Liver (tissue), 9 donors: ENCODE measurements around the gene KDM1B. TPM values are rescaled to one million over a fixed set of nuclear protein-coding genes. Genes with fewer than 3 reads are reported as not detected.

Source experiments
- DNase-seq: peaks from one replicate; pipeline ENCODE4 v3.0.0-alpha.2; 2017; ENCODE audit warnings: low spot score
- H3K27ac ChIP-seq, 2 donors: one replicate each; pipeline ENCODE4 v1.7.0; 2013; ENCODE audit warnings: inconsistent platforms in 2 of 2, low read length in 2 of 2, control low read depth in 1 of 2, low read depth in 1 of 2, mild to moderate bottlenecking in 1 of 2
- H3K27me3 ChIP-seq, 4 donors: one replicate each; pipeline versions ENCODE4 v1.6.1 to v1.7.0; 2013; ENCODE audit warnings: low read length in 3 of 4, inconsistent platforms in 1 of 4, mild to moderate bottlenecking in 1 of 4, moderate library complexity in 1 of 4; ENCODE audit not compliant: control insufficient read depth in 4 of 4, insufficient read depth in 4 of 4
- H3K36me3 ChIP-seq, 4 donors: one replicate each; pipeline versions ENCODE4 v1.6.1 to v1.7.0; 2013; ENCODE audit warnings: low read length in 3 of 4, mild to moderate bottlenecking in 3 of 4, low read depth in 1 of 4, moderate library complexity in 1 of 4; ENCODE audit not compliant: control insufficient read depth in 4 of 4, insufficient read depth in 3 of 4
- H3K4me1 ChIP-seq, 4 donors: one replicate each; pipeline versions ENCODE4 v1.6.1 to v1.7.0; 2013; ENCODE audit warnings: low read length in 3 of 4, mild to moderate bottlenecking in 3 of 4, moderate library complexity in 1 of 4; ENCODE audit not compliant: control insufficient read depth in 4 of 4, insufficient read depth in 4 of 4
- H3K4me3 ChIP-seq, 3 donors: one replicate each; pipeline versions ENCODE4 v1.6.1 to v1.7.0; 2013; ENCODE audit warnings: low read length in 3 of 3, control low read depth in 1 of 3, low read depth in 1 of 3, mild to moderate bottlenecking in 1 of 3
- H3K9ac ChIP-seq, 2 donors: one replicate each; pipeline ENCODE4 v1.7.0; 2013; ENCODE audit warnings: low read length in 2 of 2, mild to moderate bottlenecking in 2 of 2, moderate library complexity in 2 of 2, control low read depth in 1 of 2, low read depth in 1 of 2
- H3K9me3 ChIP-seq, 4 donors: one replicate each; pipeline versions ENCODE4 v1.6.1 to v1.7.0; 2013; ENCODE audit warnings: low read length in 3 of 4; ENCODE audit not compliant: control insufficient read depth in 4 of 4
- ATF3 ChIP-seq: IDR thresholded peaks from 2 replicates; pipeline ENCODE4 v1.6.1; 2016; ENCODE audit warnings: antibody characterized with exemption
- EGR1 ChIP-seq, 2 donors: IDR thresholded peaks; 2 replicates each; pipeline ENCODE4 v1.6.1; 2016 to 2018; ENCODE audit warnings: antibody characterized with exemption in 2 of 2, low read depth in 2 of 2
- FOXA1 ChIP-seq: IDR thresholded peaks from 2 replicates; pipeline ENCODE4 v1.6.1; 2016; ENCODE audit warnings: antibody characterized with exemption
- FOXA2 ChIP-seq: IDR thresholded peaks from 2 replicates; pipeline ENCODE4 v1.6.1; 2016; ENCODE audit warnings: antibody characterized with exemption
- GABPA ChIP-seq, 2 donors: IDR thresholded peaks in 1 of 2; conservative IDR thresholded peaks in 1 of 2; 2 replicates each; pipeline ENCODE4 v1.6.1; 2016; ENCODE audit warnings: antibody characterized with exemption in 2 of 2, mild to moderate bottlenecking in 1 of 2, moderate library complexity in 1 of 2
- HNF4A ChIP-seq, 2 donors: conservative IDR thresholded peaks; 2 replicates each; pipeline ENCODE4 v1.6.1; 2016; ENCODE audit warnings: antibody characterized with exemption in 2 of 2, mild to moderate bottlenecking in 2 of 2
- HNF4G ChIP-seq: IDR thresholded peaks from 2 replicates; pipeline ENCODE4 v1.6.1; 2016; ENCODE audit warnings: antibody characterized with exemption
- JUND ChIP-seq, 2 donors: IDR thresholded peaks; 2 replicates each; pipeline ENCODE4 v1.6.1; 2016; ENCODE audit warnings: antibody characterized with exemption in 2 of 2
- MAX ChIP-seq: IDR thresholded peaks from 2 replicates; pipeline ENCODE4 v1.6.1; 2016; ENCODE audit warnings: antibody characterized with exemption
- NR2F2 ChIP-seq: IDR thresholded peaks from 2 replicates; pipeline ENCODE4 v1.6.1; 2016; ENCODE audit warnings: antibody characterized with exemption
- RAD21 ChIP-seq, 2 donors: IDR thresholded peaks; 2 replicates each; pipeline ENCODE4 v1.6.1; 2016; ENCODE audit warnings: antibody characterized with exemption in 2 of 2, mild to moderate bottlenecking in 2 of 2
- REST ChIP-seq: IDR thresholded peaks from 2 replicates; pipeline ENCODE4 v1.6.1; 2016; ENCODE audit warnings: antibody characterized with exemption, mild to moderate bottlenecking
- RXRA ChIP-seq, 2 donors: IDR thresholded peaks; 2 replicates each; pipeline ENCODE4 v1.6.1; 2017 to 2018; ENCODE audit warnings: antibody characterized with exemption in 2 of 2, mild to moderate bottlenecking in 1 of 2
- SP1 ChIP-seq: IDR thresholded peaks from 2 replicates; pipeline ENCODE4 v1.6.1; 2018; ENCODE audit warnings: antibody characterized with exemption, mild to moderate bottlenecking
- YY1 ChIP-seq: IDR thresholded peaks from 2 replicates; pipeline ENCODE4 v1.6.1; 2016; ENCODE audit warnings: antibody characterized with exemption, mild to moderate bottlenecking
- WGBS: extraction: QIAGEN DNeasy Blood & Tissue Kit; methylation state at CpG from one replicate; pipeline ENCODE4 v1.1.7; 2013; 5-methylcytosine and 5-hydroxymethylcytosine counted together
- polyA plus RNA-seq, 2 donors: library from polyadenylated mRNA; stranded (reverse) in 1 of 2; unstranded in 1 of 2; fragments of 200-250 nt in 1 of 2; fragments of >200 nt in 1 of 2; fragmentation: Nextera tagmentation in 1 of 2; extraction: Ambion mirVana in 1 of 2; gene quantifications; one replicate each; pipeline versions ENCODE4 v1.2.1 to v1.2.3, GENCODE V29; 2013 to 2015
- total RNA-seq, 2 donors: library from RNA; depleted of rRNA; stranded (reverse); fragments of >200 nt; gene quantifications; one replicate each; pipeline ENCODE4 v1.2.3, GENCODE V29; 2014
- TF ChIP-seq, protein P1 (sequence below): IDR thresholded peaks from 2 replicates; pipeline ENCODE4 v1.6.1; 2016; ENCODE audit warnings: antibody characterized with exemption
- TF ChIP-seq, protein P2 (sequence below): fragments of 150-350 bp; IDR thresholded peaks from 2 replicates; pipeline ENCODE4 v1.5.1; 2017; ENCODE audit warnings: improper control_type of control experiment, low read depth, low read length; ENCODE audit not compliant: missing input control
- donor health status: healthy.
- donor health status: healthy.
- donor health status: healthy.
- donor health status: healthy.
- donor health status: healthy.

KDM1B gene
- total and polyA plus RNA-seq, 4 donors: 1.6 to 10.2 (median 6.7) TPM

GRCh38 chr6:18211338-18211737 is 56.1 kb downstream of the KDM1B start:
- Histone ChIP-seq H3K27me3 (no peaks in the 10 kb centered on the region), H3K4me1 (peaks cover 8 to 29% (median 21%) of the 10 kb centered on the region in 4 donors), H3K9me3 (no peaks in the 10 kb centered on the region), H3K9ac (no peak overlapping the region), H3K27ac (no peak overlapping the region), H3K4me3 (no peak overlapping the region), H3K36me3 (peaks cover 0 to 12% (median 5%) of the 10 kb centered on the region in 4 donors)
- TF ChIP-seq, protein P1, sequence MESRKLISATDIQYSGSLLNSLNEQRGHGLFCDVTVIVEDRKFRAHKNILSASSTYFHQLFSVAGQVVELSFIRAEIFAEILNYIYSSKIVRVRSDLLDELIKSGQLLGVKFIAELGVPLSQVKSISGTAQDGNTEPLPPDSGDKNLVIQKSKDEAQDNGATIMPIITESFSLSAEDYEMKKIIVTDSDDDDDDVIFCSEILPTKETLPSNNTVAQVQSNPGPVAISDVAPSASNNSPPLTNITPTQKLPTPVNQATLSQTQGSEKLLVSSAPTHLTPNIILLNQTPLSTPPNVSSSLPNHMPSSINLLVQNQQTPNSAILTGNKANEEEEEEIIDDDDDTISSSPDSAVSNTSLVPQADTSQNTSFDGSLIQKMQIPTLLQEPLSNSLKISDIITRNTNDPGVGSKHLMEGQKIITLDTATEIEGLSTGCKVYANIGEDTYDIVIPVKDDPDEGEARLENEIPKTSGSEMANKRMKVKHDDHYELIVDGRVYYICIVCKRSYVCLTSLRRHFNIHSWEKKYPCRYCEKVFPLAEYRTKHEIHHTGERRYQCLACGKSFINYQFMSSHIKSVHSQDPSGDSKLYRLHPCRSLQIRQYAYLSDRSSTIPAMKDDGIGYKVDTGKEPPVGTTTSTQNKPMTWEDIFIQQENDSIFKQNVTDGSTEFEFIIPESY: no peak
- TF ChIP-seq JUND (IDR thresholded peaks at IDR 0.05): no peak
- TF ChIP-seq RAD21 (IDR thresholded peaks at IDR 0.05): no peak
- no peak for TF ChIP-seq SP1
- TF ChIP-seq REST: no peak
- no peak for TF ChIP-seq YY1
- TF ChIP-seq NR2F2: no peak
- no peak for TF ChIP-seq HNF4A (conservative IDR thresholded peaks at IDR 0.05)
- no peak for TF ChIP-seq MAX
- no peak for TF ChIP-seq FOXA1
- TF ChIP-seq RXRA (IDR thresholded peaks at IDR 0.05): no peak
- no peak for DNase-seq
- 92% methylated on average over 6 of the region's 6 CpGs for WGBS

DNA sequence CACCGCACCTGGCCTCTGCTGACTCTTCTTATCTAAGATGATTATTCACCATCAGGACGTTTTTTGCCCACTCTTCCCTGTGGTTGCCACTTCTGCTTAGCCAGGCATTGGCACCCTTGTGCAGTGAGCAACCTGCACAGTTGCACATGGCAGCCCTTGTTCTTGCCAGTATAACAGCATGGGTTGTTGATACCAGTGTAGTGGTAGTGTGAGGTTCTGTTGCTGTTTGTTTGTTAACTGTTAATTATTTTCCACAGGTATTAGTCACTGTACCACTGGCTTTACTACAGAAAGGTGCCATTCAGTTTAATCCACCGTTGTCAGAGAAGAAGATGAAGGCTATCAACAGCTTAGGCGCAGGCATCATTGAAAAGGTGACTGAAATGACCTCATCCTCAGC is 57.0 kb downstream of the KDM1B start:
- H3K9ac ChIP-seq: no peak overlapping the region
- no peak overlapping the region for H3K4me3 ChIP-seq
- H3K27ac ChIP-seq: no peak overlapping the region
- DNase-seq: no peak
- no peaks in the 10 kb centered on the region for H3K27me3 ChIP-seq
- peaks cover 5 to 23% (median 18%) of the 10 kb centered on the region in 4 donors for H3K4me1 ChIP-seq
- no peaks in the 10 kb centered on the region for H3K9me3 ChIP-seq
- TF ChIP-seq ATF3 (no peak), FOXA2 (no peak), YY1 (no peak), FOXA1 (no peak), GABPA (IDR thresholded peaks at IDR 0.05 in 1 of 2, conservative IDR thresholded peaks at IDR 0.05 in 1 of 2) (no peak), HNF4G (no peak), RXRA (IDR thresholded peaks at IDR 0.05) (no peak), RAD21 (IDR thresholded peaks at IDR 0.05) (no peak), JUND (IDR thresholded peaks at IDR 0.05) (no peak), HNF4A (conservative IDR thresholded peaks at IDR 0.05) (no peak), EGR1 (IDR thresholded peaks at IDR 0.05; ENCODE audit: low read depth in 2 of 2) (no peak)
- TF ChIP-seq, protein P1: no peak
- TF ChIP-seq, protein P2, sequence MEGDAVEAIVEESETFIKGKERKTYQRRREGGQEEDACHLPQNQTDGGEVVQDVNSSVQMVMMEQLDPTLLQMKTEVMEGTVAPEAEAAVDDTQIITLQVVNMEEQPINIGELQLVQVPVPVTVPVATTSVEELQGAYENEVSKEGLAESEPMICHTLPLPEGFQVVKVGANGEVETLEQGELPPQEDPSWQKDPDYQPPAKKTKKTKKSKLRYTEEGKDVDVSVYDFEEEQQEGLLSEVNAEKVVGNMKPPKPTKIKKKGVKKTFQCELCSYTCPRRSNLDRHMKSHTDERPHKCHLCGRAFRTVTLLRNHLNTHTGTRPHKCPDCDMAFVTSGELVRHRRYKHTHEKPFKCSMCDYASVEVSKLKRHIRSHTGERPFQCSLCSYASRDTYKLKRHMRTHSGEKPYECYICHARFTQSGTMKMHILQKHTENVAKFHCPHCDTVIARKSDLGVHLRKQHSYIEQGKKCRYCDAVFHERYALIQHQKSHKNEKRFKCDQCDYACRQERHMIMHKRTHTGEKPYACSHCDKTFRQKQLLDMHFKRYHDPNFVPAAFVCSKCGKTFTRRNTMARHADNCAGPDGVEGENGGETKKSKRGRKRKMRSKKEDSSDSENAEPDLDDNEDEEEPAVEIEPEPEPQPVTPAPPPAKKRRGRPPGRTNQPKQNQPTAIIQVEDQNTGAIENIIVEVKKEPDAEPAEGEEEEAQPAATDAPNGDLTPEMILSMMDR: no peak
- peaks cover 0 to 14% (median 8%) of the 10 kb centered on the region in 4 donors for H3K36me3 ChIP-seq
- WGBS: 74% methylated on average over 4 of the region's 4 CpGs
